ENCODE measurements around the gene PMM1.

- TF ChIP-seq EZH2phosphoT487 (conservative IDR thresholded peaks at IDR 0.05; ENCODE audit: low read length) (no peak), CTCF (IDR thresholded peaks at IDR 0.05; ENCODE audit: insufficient read depth, low read length, poor library complexity, severe bottlenecking) (no peak)
These were observed 19.4 kb downstream of the PMM1 start for GRCh38 chr22:41570221-41570620.

Measured in SU-DHL-6 (cell line).